ENCODE results near the gene GCH1. TPM values are rescaled to one million over a fixed set of nuclear protein-coding genes. Genes with fewer than 3 reads are reported as not detected.

GCH1 gene, protein sequence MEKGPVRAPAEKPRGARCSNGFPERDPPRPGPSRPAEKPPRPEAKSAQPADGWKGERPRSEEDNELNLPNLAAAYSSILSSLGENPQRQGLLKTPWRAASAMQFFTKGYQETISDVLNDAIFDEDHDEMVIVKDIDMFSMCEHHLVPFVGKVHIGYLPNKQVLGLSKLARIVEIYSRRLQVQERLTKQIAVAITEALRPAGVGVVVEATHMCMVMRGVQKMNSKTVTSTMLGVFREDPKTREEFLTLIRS
- total RNA-seq, result 10 to 100 TPM in 1 of 2 donors, 1 to 10 TPM in 1; 2.8 to 16.1 TPM

GRCh38 chr14:54902521-54903420, at the start of gene GCH1:
TSS of gene GCH1 (minus strand) at chr14:54902826. CDS start at chr14:54902663, 163 bp downstream.
- DNase-seq (ENCODE audit: low spot score) (no peak), ATAC-seq (ENCODE audit: insufficient number of reproducible peaks, low FRiP score, low read depth) (peak; percentile 14)
- H3K4me3 ChIP-seq, result peak within 1 kb of the TSS; percentile 85
- TF ChIP-seq, protein P1, sequence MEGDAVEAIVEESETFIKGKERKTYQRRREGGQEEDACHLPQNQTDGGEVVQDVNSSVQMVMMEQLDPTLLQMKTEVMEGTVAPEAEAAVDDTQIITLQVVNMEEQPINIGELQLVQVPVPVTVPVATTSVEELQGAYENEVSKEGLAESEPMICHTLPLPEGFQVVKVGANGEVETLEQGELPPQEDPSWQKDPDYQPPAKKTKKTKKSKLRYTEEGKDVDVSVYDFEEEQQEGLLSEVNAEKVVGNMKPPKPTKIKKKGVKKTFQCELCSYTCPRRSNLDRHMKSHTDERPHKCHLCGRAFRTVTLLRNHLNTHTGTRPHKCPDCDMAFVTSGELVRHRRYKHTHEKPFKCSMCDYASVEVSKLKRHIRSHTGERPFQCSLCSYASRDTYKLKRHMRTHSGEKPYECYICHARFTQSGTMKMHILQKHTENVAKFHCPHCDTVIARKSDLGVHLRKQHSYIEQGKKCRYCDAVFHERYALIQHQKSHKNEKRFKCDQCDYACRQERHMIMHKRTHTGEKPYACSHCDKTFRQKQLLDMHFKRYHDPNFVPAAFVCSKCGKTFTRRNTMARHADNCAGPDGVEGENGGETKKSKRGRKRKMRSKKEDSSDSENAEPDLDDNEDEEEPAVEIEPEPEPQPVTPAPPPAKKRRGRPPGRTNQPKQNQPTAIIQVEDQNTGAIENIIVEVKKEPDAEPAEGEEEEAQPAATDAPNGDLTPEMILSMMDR (IDR thresholded peaks at IDR 0.05), result no peak
- no peak within 1 kb of the TSS for H3K27ac ChIP-seq
- peaks cover 0 to 10% of the 10 kb centered on the region in 2 donors for H3K4me1 ChIP-seq (ENCODE audit: control insufficient read depth in 1 of 2, low read depth in 2 of 2)
- no peaks in the 10 kb centered on the region for H3K36me3 ChIP-seq
- H3K9me3 ChIP-seq, result no peaks in the 10 kb centered on the region
- no peaks in the 10 kb centered on the region for H3K27me3 ChIP-seq (replicated peaks; ENCODE audit: insufficient read depth)

- no peaks in the 10 kb centered on the region for H3K9me3 ChIP-seq
- H3K4me3 ChIP-seq, result no peak overlapping the region
- H3K36me3 ChIP-seq, result peaks cover 2% of the 10 kb centered on the region
- H3K27me3 ChIP-seq (replicated peaks; ENCODE audit: insufficient read depth), result no peaks in the 10 kb centered on the region
- no peak overlapping the region for H3K27ac ChIP-seq
- DNase-seq (ENCODE audit: low spot score) (no peak), ATAC-seq (ENCODE audit: insufficient number of reproducible peaks, low FRiP score, low read depth) (no peak)
- no peaks in the 10 kb centered on the region for H3K4me1 ChIP-seq (ENCODE audit: control insufficient read depth in 1 of 2, low read depth in 2 of 2)
- TF ChIP-seq, protein P1 (IDR thresholded peaks at IDR 0.05), result no peak
These were observed 44.6 kb upstream of the GCH1 start for GRCh38 chr14:54947230-54947629.

DNA sequence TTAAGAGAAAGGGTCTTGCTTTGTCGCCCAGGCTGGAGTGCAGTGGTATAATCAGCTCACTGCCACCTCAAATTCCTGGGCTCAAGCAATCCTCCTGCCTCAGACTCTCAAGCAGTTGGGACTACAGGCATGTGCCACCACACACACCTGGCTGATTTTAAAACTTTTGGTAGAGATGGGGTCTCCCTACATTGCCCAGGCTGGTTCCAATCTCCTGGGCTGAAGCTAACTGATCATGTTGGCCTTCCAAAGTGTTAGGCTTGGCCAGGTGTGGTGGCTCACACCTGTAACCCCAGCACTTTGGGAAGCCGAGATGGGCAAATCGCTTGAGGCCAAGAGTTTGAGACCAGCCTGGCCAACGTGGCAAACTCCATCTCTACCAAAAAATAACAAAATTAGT, 43.9 kb upstream of the GCH1 start:
- H3K27ac ChIP-seq, result no peak overlapping the region
- DNase-seq (ENCODE audit: low spot score) (no peak), ATAC-seq (ENCODE audit: insufficient number of reproducible peaks, low FRiP score, low read depth) (no peak)
- no peaks in the 10 kb centered on the region for H3K9me3 ChIP-seq
- TF ChIP-seq, protein P1 (IDR thresholded peaks at IDR 0.05), result no peak
- H3K27me3 ChIP-seq (replicated peaks; ENCODE audit: insufficient read depth), result no peaks in the 10 kb centered on the region
- H3K4me3 ChIP-seq, result no peak overlapping the region
- H3K4me1 ChIP-seq (ENCODE audit: control insufficient read depth in 1 of 2, low read depth in 2 of 2), result no peaks in the 10 kb centered on the region
- peaks cover 2% of the 10 kb centered on the region for H3K36me3 ChIP-seq

DNA sequence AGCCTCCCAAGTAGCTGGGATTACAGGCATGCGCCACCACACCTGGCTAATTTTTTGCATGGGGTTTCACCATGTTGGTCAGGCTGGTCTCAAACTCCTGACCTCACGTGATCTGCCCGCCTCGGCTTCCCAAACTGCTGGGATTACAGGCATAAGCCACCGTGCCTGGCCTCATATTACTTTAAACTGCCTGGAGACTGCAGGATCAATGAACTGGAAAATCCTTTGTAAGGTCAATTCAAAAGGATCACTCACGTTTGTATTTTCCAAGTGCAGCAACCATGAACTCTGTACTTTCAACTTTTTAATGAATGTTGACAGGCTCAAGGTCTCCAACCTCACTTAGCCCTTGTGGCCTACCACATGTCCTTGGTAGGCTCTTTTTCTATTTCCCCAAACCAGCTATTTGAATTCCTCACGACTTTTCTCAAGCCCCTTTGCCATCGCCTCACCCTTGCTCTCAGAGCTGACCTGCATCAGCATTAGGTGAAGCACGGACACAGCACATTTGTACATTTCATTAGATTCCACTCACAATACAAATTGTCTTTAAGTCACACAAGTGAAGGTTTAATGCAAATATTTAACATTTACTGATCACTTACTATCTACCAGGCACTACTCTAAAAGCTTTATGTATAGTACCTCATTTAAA, 42.2 kb upstream of the GCH1 start:
- H3K27ac ChIP-seq, result no peak overlapping the region
- TF ChIP-seq, protein P1 (IDR thresholded peaks at IDR 0.05), result no peak
- ATAC-seq (ENCODE audit: insufficient number of reproducible peaks, low FRiP score, low read depth) (no peak), DNase-seq (ENCODE audit: low spot score) (no peak)
- no peaks in the 10 kb centered on the region for H3K9me3 ChIP-seq
- no peaks in the 10 kb centered on the region for H3K4me1 ChIP-seq (ENCODE audit: control insufficient read depth in 1 of 2, low read depth in 2 of 2)
- no peaks in the 10 kb centered on the region for H3K27me3 ChIP-seq (replicated peaks; ENCODE audit: insufficient read depth)
- no peak overlapping the region for H3K4me3 ChIP-seq
- peaks cover 2% of the 10 kb centered on the region for H3K36me3 ChIP-seq

DNA sequence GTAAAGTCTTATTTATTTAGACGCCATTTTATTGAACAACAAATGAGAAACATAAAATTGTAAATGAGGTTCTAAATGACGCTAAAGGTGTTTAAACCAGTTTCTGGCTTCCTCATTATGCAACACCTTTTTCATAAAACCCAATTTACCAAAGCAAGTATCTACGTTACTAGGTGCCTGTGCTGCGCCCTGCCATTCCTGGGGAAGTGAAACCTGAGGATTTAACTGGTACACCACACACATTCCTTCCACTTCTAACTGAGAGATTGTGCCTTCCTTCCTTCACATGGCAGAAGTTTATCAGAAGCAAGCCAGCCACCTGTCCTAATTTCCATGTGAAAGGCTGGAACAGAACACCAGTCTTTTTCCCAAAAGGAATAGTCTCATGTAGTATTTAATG, 40.3 kb upstream of the GCH1 start:
- DNase-seq (ENCODE audit: low spot score), result no peak
- TF ChIP-seq, protein P1 (IDR thresholded peaks at IDR 0.05), result no peak
- no peaks in the 10 kb centered on the region for H3K4me1 ChIP-seq (ENCODE audit: control insufficient read depth in 1 of 2, low read depth in 2 of 2)
- H3K36me3 ChIP-seq, result no peaks in the 10 kb centered on the region
- H3K27ac ChIP-seq, result no peak overlapping the region
- H3K27me3 ChIP-seq (replicated peaks; ENCODE audit: insufficient read depth), result no peaks in the 10 kb centered on the region
- H3K9me3 ChIP-seq, result no peaks in the 10 kb centered on the region
- ATAC-seq (ENCODE audit: insufficient number of reproducible peaks, low FRiP score, low read depth), result no peak
- no peak overlapping the region for H3K4me3 ChIP-seq
